HepG2 (cell line): ENCODE measurements around the gene TEX22. TPM values are rescaled to one million over a fixed set of nuclear protein-coding genes. Genes with fewer than 3 reads are reported as not detected.
A peak's percentile ranks its signal among the peaks of the same experiment; 100 is the strongest.

Source experiments
- ATAC-seq: fragments of 200-7000 bp; cut with Tn5 transposase; 3 replicates; pipeline ENCODE4 v1.9.1; 2020; ENCODE audit warnings: mild to moderate bottlenecking, moderate library complexity
- BruUV-seq: library from RNA; stranded (reverse); fragments of 400-500 nt; replicated peaks from 2 replicates; lab custom pipeline; 2021; lab: Mats Ljungman, UMichigan
- CTCF ChIA-PET: fragments of 300-600 bp; formaldehyde crosslinking; extraction: SDS; loops from one replicate; lab custom pipeline; 2021; ENCODE audit warnings: low total read pairs, inconsistent platforms, low intra/inter-chr PET ratio; lab: Yijun Ruan, JAX
- POLR2A ChIA-PET: fragments of 350-600 bp; sonication (Branson Sonifier 250); formaldehyde crosslinking; loops from one replicate; lab custom pipeline; 2020; ENCODE audit warnings: antibody characterized with exemption, inconsistent platforms; lab: Yijun Ruan, JAX
- DNase-seq: peaks from one replicate; pipeline ENCODE4 v3.0.0-alpha.2; 2015; ENCODE audit warnings: low spot score
- FAIRE-seq: peaks from 3 replicates; lab custom pipeline; 2011; peaks lifted over from hg19 to GRCh38; lab: Jason Lieb, UNC
- H2AFZ ChIP-seq: one replicate; pipeline ENCODE4 v1.6.1; 2011; ENCODE audit warnings: low read length, inconsistent platforms
- H3K27ac ChIP-seq: fragments of 300-600 bp; 3 replicates; pipeline ENCODE4 v1.8.0; 2011; ENCODE audit warnings: mixed run types, mild to moderate bottlenecking, mixed read lengths, low read length, inconsistent platforms; ENCODE audit not compliant: insufficient read depth; ENCODE audit errors: extremely low read length
- H3K27me3 ChIP-seq, 2 experiments: fragments of 200-600 bp in 1 of 2; 2 replicates in 1 of 2; 3 replicates in 1 of 2; pipeline versions ENCODE4 v1.6.0 to v1.8.0; 2011; ENCODE audit warnings: low read length in 2 of 2, mild to moderate bottlenecking in 2 of 2, moderate library complexity in 2 of 2, inconsistent platforms in 1 of 2; ENCODE audit not compliant: insufficient read depth in 2 of 2, control insufficient read depth in 1 of 2
- H3K36me3 ChIP-seq, 2 experiments: fragments of 200-600 bp in 1 of 2; replicated peaks in 1 of 2; 2 replicates in 1 of 2; 3 replicates in 1 of 2; pipeline versions ENCODE4 v1.5.1 to v1.8.0; 2011; ENCODE audit warnings: low read length in 2 of 2, inconsistent platforms in 1 of 2; ENCODE audit not compliant: insufficient read depth in 2 of 2, control insufficient read depth in 1 of 2
- H3K4me1 ChIP-seq: 2 replicates; pipeline ENCODE4 v1.5.1; 2012; ENCODE audit warnings: low read length, inconsistent platforms; ENCODE audit not compliant: insufficient read depth
- H3K4me2 ChIP-seq: 2 replicates; pipeline ENCODE4 v1.6.0; 2011; ENCODE audit warnings: low read depth, low read length, inconsistent platforms
- H3K4me3 ChIP-seq, 3 experiments: fragments of 200-600 bp in 1 of 3; sonication (generic), shearing (Covaris generic) in 1 of 3; replicated peaks in 1 of 3; 2 replicates each; pipeline ENCODE4 v1.5.1; 2011 to 2016; ENCODE audit warnings: low read length in 3 of 3, inconsistent platforms in 2 of 3, low read depth in 2 of 3, mild to moderate bottlenecking in 2 of 3, control low read depth in 1 of 3, mixed read lengths in 1 of 3; ENCODE audit not compliant: insufficient read depth in 1 of 3
- H3K79me2 ChIP-seq: one replicate; pipeline ENCODE4 v1.6.1; 2011; ENCODE audit warnings: low read length, inconsistent platforms; ENCODE audit not compliant: insufficient read depth
- H3K9ac ChIP-seq: 2 replicates; pipeline ENCODE4 v1.6.0; 2011; ENCODE audit warnings: mild to moderate bottlenecking, low read depth, low read length, inconsistent platforms; ENCODE audit not compliant: insufficient read depth
- H3K9me3 ChIP-seq: 2 replicates; pipeline ENCODE4 v1.5.1; 2012; ENCODE audit warnings: mild to moderate bottlenecking, low read length
- H4K20me1 ChIP-seq: 2 replicates; pipeline ENCODE4 v1.6.0; 2011; ENCODE audit warnings: inconsistent platforms, mild to moderate bottlenecking, low read length, moderate library complexity; ENCODE audit not compliant: insufficient read depth
- AGO2 ChIP-seq: fragments of 200-400 bp; formaldehyde crosslinking; optimal IDR thresholded peaks from 2 replicates; pipeline ENCODE3; 2017; ENCODE audit warnings: mild to moderate bottlenecking, low read depth, low read length, moderate library complexity
- FOXO1 ChIP-seq: sonication (generic); formaldehyde crosslinking; IDR thresholded peaks from 2 replicates; pipeline ENCODE4 v1.4.0; 2020; ENCODE audit warnings: missing genetic modification reagents
- HNRNPLL ChIP-seq: fragments of 200-400 bp; formaldehyde crosslinking; IDR thresholded peaks from 2 replicates; pipeline ENCODE4 v1.6.1; 2017; ENCODE audit warnings: mild to moderate bottlenecking, low read depth, low read length; ENCODE audit not compliant: poor library complexity, severe bottlenecking
- IKZF1 ChIP-seq: fragments of 450-650 bp; IDR thresholded peaks from 2 replicates; pipeline ENCODE4 v1.7.1; 2016
- MIER3 ChIP-seq: IDR thresholded peaks from 2 replicates; pipeline ENCODE4 v1.6.1; 2016; ENCODE audit warnings: missing compliant biosample characterization, borderline replicate concordance
- MLLT10 ChIP-seq: sonication (generic); formaldehyde crosslinking; IDR thresholded peaks from 2 replicates; pipeline ENCODE4 v1.4.0; 2020; ENCODE audit warnings: missing genetic modification reagents
- NRL ChIP-seq: sonication (generic); formaldehyde crosslinking; IDR thresholded peaks from 2 replicates; pipeline ENCODE4 v1.5.0; 2020; ENCODE audit warnings: missing genetic modification reagents, mild to moderate bottlenecking, moderate library complexity, borderline replicate concordance
- SYNCRIP ChIP-seq: fragments of 200-400 bp; formaldehyde crosslinking; IDR thresholded peaks from 2 replicates; pipeline ENCODE4 v1.6.1; 2018; ENCODE audit warnings: mild to moderate bottlenecking, low read depth, low read length; ENCODE audit not compliant: insufficient read depth
- ZBTB33 ChIP-seq: sonication (generic); formaldehyde crosslinking; IDR thresholded peaks from 2 replicates; pipeline ENCODE4 v1.4.0; 2020; ENCODE audit warnings: missing genetic modification reagents
- ZFP1 ChIP-seq: IDR thresholded peaks from 2 replicates; pipeline ENCODE4 v1.6.1; 2016
- ZNF629 ChIP-seq: sonication (generic); formaldehyde crosslinking; conservative IDR thresholded peaks from 2 replicates; pipeline ENCODE4 v1.5.0; 2020; ENCODE audit warnings: missing genetic modification reagents
- ZNF709 ChIP-seq: sonication (generic); formaldehyde crosslinking; IDR thresholded peaks from 2 replicates; pipeline ENCODE4 v1.5.0; 2020; ENCODE audit warnings: mild to moderate bottlenecking, missing genetic modification reagents
- WGBS: methylation state at CpG from one replicate; pipeline ENCODE4 v1.1.6; 2017; ENCODE audit warnings: low lambda C conversion rate; 5-methylcytosine and 5-hydroxymethylcytosine counted together
- in situ Hi-C: cut with HindIII; loops from 2 replicates; pipeline ENCODE4 v1.10.0; 2017; ENCODE audit warnings: low pct_unique_long_range_greater_than_20kb; ENCODE audit not compliant: extremely low pct_ligation_motif_present
- intact Hi-C: fragments of 100-400 bp; cut with micrococcal nuclease; formaldehyde crosslinking; loops from one replicate; pipeline ENCODE4 v1.10.0; 2022; ENCODE audit not compliant: unreplicated experiment
- polyA plus RNA-seq, 8 experiments: library from polyadenylated mRNA; depleted of rRNA in 3 of 8; stranded (reverse) in 7 of 8; unstranded in 1 of 8; fragments of >200 nt; fragmentation: Illumina TruSeq in 4 of 8; extraction: Trizol in 4 of 8; gene quantifications; 2 replicates each; pipeline versions ENCODE4 v1.2.1 to v1.2.3, GENCODE V29; 2011 to 2016; ENCODE audit warnings: low read depth in 4 of 8, missing spikeins in 1 of 8, mixed read lengths in 1 of 8; ENCODE audit not compliant: insufficient read depth in 1 of 8
- total RNA-seq, 5 experiments: library from RNA; depleted of rRNA; stranded (reverse); fragments of >200 nt; fragmentation: Illumina TruSeq; extraction: Trizol; gene quantifications; 2 replicates each; pipeline ENCODE4 v1.2.3, GENCODE V29; 2016; ENCODE audit warnings: low read depth in 1 of 5
- TF ChIP-seq, protein P1 (sequence below): sonication (generic); formaldehyde crosslinking; IDR thresholded peaks from 2 replicates; pipeline ENCODE4 v1.9.0; 2022; ENCODE audit warnings: missing genetic modification reagents, mild to moderate bottlenecking, borderline replicate concordance
- TF ChIP-seq, protein P2 (sequence below): sonication (generic); formaldehyde crosslinking; IDR thresholded peaks from 2 replicates; pipeline ENCODE4 v1.4.0; 2020; ENCODE audit warnings: mild to moderate bottlenecking, missing genetic modification reagents

The TEX22 gene
- total and polyA plus RNA-seq, 2 of the 13 experiments (the other 11 are each of a cell fraction or from before 2014, with no cell fraction given) = 0.07 to 0.27 TPM

DNA sequence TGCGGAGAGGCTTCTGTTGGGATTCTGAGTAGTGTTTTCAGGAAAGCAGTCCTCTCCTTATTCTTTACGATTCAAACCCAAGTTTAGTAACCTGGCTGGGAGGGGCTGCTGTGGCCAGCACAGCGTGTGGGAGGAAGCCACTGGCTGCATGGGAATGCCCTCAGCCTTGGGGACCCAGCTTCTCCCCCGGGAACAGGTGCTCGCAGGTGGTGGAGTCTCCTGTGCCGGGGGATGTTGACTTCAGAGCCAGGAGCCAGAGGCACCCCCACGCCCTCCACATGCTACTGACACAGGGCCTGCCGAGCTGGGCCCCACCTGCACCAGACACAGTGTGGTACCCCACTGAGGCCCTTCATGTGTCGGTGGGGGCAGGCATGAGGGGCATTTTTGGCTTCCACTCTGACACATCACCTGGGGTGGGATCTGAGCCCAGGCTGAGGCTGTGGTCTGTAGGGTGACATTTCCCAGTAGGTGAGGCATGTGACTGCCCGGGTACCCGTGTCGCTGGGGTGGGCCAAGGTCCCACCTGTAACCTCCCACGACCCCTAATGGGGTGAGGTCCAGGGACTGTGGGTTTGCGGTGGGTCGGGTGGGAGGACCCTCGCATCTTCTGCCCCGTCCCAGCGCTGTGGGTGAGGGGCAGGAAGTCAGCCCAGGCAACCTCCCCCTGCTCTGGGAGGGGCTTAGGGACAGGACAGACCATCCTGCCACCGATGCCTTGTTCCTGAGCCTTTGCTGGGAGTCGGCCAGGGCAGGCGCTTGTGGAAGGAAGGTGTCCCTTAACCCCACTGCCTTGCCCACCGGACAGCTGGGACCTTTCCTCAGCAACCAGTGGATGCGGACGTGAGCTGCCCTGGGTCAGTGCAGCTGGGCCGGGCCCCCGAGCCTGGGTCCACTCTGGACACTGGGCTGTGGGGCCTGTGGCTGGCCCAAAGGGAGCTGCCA lies 47.8 kb downstream of the TEX22 start:
- no peak for DNase-seq
- Histone ChIP-seq H3K4me3 (no peak overlapping the region), H3K27ac (no peak overlapping the region), H2AFZ (no peak overlapping the region), H3K4me1 (peaks cover 14% of the 10 kb centered on the region), H3K27me3 (no peaks in the 10 kb centered on the region), H3K79me2 (no peaks in the 10 kb centered on the region)
- CTCF ChIA-PET = no interaction called here
- POLR2A ChIA-PET = no interaction called here
- TF ChIP-seq SYNCRIP (no peak), AGO2 (peak; percentile 79)
- TF ChIP-seq, protein P1, sequence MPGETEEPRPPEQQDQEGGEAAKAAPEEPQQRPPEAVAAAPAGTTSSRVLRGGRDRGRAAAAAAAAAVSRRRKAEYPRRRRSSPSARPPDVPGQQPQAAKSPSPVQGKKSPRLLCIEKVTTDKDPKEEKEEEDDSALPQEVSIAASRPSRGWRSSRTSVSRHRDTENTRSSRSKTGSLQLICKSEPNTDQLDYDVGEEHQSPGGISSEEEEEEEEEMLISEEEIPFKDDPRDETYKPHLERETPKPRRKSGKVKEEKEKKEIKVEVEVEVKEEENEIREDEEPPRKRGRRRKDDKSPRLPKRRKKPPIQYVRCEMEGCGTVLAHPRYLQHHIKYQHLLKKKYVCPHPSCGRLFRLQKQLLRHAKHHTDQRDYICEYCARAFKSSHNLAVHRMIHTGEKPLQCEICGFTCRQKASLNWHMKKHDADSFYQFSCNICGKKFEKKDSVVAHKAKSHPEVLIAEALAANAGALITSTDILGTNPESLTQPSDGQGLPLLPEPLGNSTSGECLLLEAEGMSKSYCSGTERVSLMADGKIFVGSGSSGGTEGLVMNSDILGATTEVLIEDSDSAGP (CRISPR knock-in tag) = no peak
- TF ChIP-seq, all 625 proteins: peak for 1
- in situ Hi-C loops = no loop called here
- no TSS peak for BruUV-seq
- ATAC-seq (no peak), FAIRE-seq (no peak)
- Histone ChIP-seq H3K9me3 (no peaks in the 10 kb centered on the region), H3K9ac (no peak overlapping the region), H3K36me3 (peaks cover 12 to 28% of the 10 kb centered on the region in 2 experiments; a peak in 3 of 5 replicates), H4K20me1 (no peaks in the 10 kb centered on the region), H3K4me2 (no peak overlapping the region)
- intact Hi-C loops = no loop called here
- 96% methylated on average over 8 of the region's 26 CpGs for WGBS

DNA sequence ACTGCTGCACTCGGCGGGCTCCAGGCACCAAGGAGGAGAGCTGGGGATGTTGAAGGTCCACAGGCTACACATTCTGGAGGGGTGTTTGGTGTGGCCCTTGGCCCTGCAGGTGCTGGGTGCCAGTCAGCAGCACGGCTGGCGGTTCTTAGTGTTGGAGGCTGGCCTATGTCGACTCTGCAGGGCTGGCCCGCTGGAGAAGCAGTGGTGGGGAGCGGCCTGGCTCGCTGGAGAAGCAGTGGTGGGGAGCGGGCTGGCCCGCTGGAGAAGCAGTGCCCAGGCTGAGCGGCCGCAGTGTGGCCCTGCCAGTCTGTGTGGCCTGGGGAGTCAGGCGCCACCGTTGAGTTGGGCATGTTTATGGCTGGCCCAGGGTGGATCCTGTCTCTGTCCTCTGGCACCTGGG lies 48.6 kb downstream of the TEX22 start:
- ChIA-PET CTCF (no interaction called here), POLR2A (no interaction called here)
- intact Hi-C loops (no loop called here), in situ Hi-C loops (no loop called here)
- WGBS = 50% methylated on average over 2 of the region's 14 CpGs
- Histone ChIP-seq H3K9ac (no peak overlapping the region), H3K4me1 (peaks cover 14% of the 10 kb centered on the region), H3K36me3 (peaks cover 12 to 31% of the 10 kb centered on the region in 2 experiments; a peak in 4 of 5 replicates), H2AFZ (no peak overlapping the region), H3K79me2 (no peaks in the 10 kb centered on the region), H3K4me3 (no peak overlapping the region), H3K27me3 (no peaks in the 10 kb centered on the region), H3K9me3 (no peaks in the 10 kb centered on the region), H3K27ac (no peak overlapping the region), H3K4me2 (no peak overlapping the region), H4K20me1 (no peaks in the 10 kb centered on the region)
- no peak for ATAC-seq
- no peak for FAIRE-seq
- BruUV-seq = no TSS peak
- no peak for DNase-seq
- TF ChIP-seq FOXO1 (CRISPR knock-in tag) (no peak), HNRNPLL (no peak), IKZF1 (no peak), ZBTB33 (CRISPR knock-in tag) (no peak), ZNF709 (CRISPR knock-in tag) (no peak), ZFP1 (CRISPR knock-in tag) (no peak), NRL (CRISPR knock-in tag) (no peak), ZNF629 (CRISPR knock-in tag) (no peak), MIER3 (CRISPR knock-in tag) (no peak), MLLT10 (CRISPR knock-in tag) (no peak)
- TF ChIP-seq, protein P2, sequence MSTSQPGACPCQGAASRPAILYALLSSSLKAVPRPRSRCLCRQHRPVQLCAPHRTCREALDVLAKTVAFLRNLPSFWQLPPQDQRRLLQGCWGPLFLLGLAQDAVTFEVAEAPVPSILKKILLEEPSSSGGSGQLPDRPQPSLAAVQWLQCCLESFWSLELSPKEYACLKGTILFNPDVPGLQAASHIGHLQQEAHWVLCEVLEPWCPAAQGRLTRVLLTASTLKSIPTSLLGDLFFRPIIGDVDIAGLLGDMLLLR (CRISPR knock-in tag) = no peak
